ENCODE measurements around the gene ATOH8. TPM values are rescaled to one million over a fixed set of nuclear protein-coding genes. Genes with fewer than 3 reads are reported as not detected.

ATOH8 gene
- polyA plus RNA-seq, 1 donor (not counting 4 experiments of a cell fraction or from before 2014, with no cell fraction given), result not detected

DNA sequence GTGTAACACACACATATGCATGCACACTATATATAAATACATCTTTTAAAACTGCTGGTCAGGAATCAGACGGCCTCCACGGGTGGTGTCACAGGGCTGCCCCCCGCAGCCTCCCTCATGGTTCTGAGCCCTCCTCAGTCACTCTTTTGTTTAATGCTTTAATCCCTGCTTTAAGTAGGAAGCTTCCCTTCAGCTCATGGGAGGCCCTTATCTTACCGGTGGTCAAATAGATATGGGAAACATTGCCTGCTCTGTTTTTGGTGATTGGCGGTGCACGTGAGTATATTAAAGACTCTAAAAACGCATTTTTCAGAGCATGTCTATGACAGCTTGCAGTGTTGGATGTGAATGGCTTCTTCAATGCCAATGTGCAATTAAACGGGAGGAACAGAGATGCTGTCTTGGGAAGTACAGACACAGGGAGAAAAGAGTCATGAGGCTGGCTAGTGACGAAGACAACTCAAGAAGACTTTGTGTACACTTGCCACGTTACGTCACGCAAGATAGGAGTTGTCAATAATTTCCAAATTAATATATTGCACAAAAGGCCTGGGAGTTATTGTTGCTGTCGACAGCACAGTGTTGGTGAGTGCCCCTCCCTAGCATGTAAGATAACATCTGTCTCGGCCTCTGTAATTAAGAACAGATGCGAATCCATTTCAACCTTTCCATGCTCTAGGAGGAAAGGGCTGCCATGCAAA lies 36.3 kb upstream of the ATOH8 start:
- Histone ChIP-seq H2AFZ (ENCODE audit: control insufficient read depth, low read length) (no peak overlapping the region), H3K9me3 (ENCODE audit: control insufficient read depth, low read depth, low read length) (no peaks in the 10 kb centered on the region), H3K4me1 (ENCODE audit: control insufficient read depth, extremely low read depth, insufficient read depth, low read length) (no peaks in the 10 kb centered on the region), H3K4me2 (ENCODE audit: control insufficient read depth, extremely low read depth, insufficient read depth, low read depth, low read length) (no peak overlapping the region), H3K79me2 (ENCODE audit: control insufficient read depth, insufficient read depth, low read length) (no peaks in the 10 kb centered on the region), H3K4me3 (ENCODE audit: control insufficient read depth in 2 of 3, extremely low read depth in 1 of 3, insufficient read depth in 2 of 3, low read depth in 1 of 3, low read length in 3 of 3) (no peak overlapping the region), H3K27me3 (ENCODE audit: control insufficient read depth, extremely low read depth, insufficient read depth, low read length) (peaks cover 5% of the 10 kb centered on the region), H3K27ac (ENCODE audit: control insufficient read depth, insufficient read depth, low read length) (no peak overlapping the region), H4K20me1 (ENCODE audit: control insufficient read depth, extremely low read depth, insufficient read depth, low read length) (peaks cover 3% of the 10 kb centered on the region), H3K36me3 (ENCODE audit: control insufficient read depth in 2 of 2, extremely low read depth in 1 of 2, insufficient read depth in 2 of 2, low read length in 2 of 2) (no peaks in the 10 kb centered on the region), H3K9ac (ENCODE audit: control insufficient read depth, extremely low read depth, insufficient read depth, low read length) (no peak overlapping the region), H3K9me1 (ENCODE audit: control insufficient read depth, extremely low read depth, insufficient read depth, low read length) (no peaks in the 10 kb centered on the region)
- DNase-seq (ENCODE audit: low read depth, low spot score), result no peak
- TF ChIP-seq, protein P1, sequence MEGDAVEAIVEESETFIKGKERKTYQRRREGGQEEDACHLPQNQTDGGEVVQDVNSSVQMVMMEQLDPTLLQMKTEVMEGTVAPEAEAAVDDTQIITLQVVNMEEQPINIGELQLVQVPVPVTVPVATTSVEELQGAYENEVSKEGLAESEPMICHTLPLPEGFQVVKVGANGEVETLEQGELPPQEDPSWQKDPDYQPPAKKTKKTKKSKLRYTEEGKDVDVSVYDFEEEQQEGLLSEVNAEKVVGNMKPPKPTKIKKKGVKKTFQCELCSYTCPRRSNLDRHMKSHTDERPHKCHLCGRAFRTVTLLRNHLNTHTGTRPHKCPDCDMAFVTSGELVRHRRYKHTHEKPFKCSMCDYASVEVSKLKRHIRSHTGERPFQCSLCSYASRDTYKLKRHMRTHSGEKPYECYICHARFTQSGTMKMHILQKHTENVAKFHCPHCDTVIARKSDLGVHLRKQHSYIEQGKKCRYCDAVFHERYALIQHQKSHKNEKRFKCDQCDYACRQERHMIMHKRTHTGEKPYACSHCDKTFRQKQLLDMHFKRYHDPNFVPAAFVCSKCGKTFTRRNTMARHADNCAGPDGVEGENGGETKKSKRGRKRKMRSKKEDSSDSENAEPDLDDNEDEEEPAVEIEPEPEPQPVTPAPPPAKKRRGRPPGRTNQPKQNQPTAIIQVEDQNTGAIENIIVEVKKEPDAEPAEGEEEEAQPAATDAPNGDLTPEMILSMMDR (optimal IDR thresholded peaks at IDR 0.05 in 1 of 3, IDR thresholded peaks at IDR 0.05 in 1 of 3, conservative IDR thresholded peaks at IDR 0.05 in 1 of 3; ENCODE audit: extremely low read depth in 1 of 3, insufficient read depth in 2 of 3, low read length in 3 of 3), result no peak
- no peak for TF ChIP-seq EZH2 (IDR thresholded peaks at IDR 0.05; ENCODE audit: low read length)
- FAIRE-seq, result no peak
- dilution Hi-C loops (cut with MboI; ENCODE audit: extremely low pct_ligation_motif_present, low sequenced_read_pairs), result loop anchor here (25.0 kb wide), 1 partner anchor 95 kb away; no protein-coding TSS in a partner anchor

DNA sequence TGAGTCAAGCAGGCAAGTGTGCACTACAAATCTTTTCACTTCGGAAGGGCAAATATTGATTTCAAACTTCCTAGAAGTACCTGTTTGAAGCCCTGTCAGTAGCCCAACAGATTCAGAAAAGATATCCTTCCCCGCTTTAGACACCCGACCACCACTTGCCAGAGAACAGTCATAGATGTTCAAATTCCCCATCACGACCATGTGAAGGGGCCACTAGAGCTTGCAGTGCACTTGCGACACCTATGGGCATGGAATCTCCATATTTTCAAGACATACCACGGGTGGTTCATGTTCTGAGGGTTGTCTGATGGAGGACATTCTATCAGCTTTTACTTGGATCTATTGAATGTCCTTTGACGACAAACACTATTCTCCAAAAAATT lies 35.8 kb upstream of the ATOH8 start:
- no peak for FAIRE-seq

More for the DNA sequence above, 35.8 kb upstream of the ATOH8 start:
- peaks cover 3% of the 10 kb centered on the region for H4K20me1 ChIP-seq (ENCODE audit: control insufficient read depth, extremely low read depth, insufficient read depth, low read length)
- H3K9me3 ChIP-seq (ENCODE audit: control insufficient read depth, low read depth, low read length), result no peaks in the 10 kb centered on the region
- H3K9me1 ChIP-seq (ENCODE audit: control insufficient read depth, extremely low read depth, insufficient read depth, low read length), result no peaks in the 10 kb centered on the region
- H3K4me3 ChIP-seq (ENCODE audit: control insufficient read depth in 2 of 3, extremely low read depth in 1 of 3, insufficient read depth in 2 of 3, low read depth in 1 of 3, low read length in 3 of 3), result no peak overlapping the region
- dilution Hi-C loops (cut with MboI; ENCODE audit: extremely low pct_ligation_motif_present, low sequenced_read_pairs), result loop anchor here (25.0 kb wide), 1 partner anchor 94 kb away; no protein-coding TSS in a partner anchor
- peaks cover 5% of the 10 kb centered on the region for H3K27me3 ChIP-seq (ENCODE audit: control insufficient read depth, extremely low read depth, insufficient read depth, low read length)
- H3K79me2 ChIP-seq (ENCODE audit: control insufficient read depth, insufficient read depth, low read length), result no peaks in the 10 kb centered on the region
- H3K9ac ChIP-seq (ENCODE audit: control insufficient read depth, extremely low read depth, insufficient read depth, low read length), result no peak overlapping the region
- no peaks in the 10 kb centered on the region for H3K36me3 ChIP-seq (ENCODE audit: control insufficient read depth in 2 of 2, extremely low read depth in 1 of 2, insufficient read depth in 2 of 2, low read length in 2 of 2)
- H3K4me1 ChIP-seq (ENCODE audit: control insufficient read depth, extremely low read depth, insufficient read depth, low read length), result no peaks in the 10 kb centered on the region
- no peak overlapping the region for H3K4me2 ChIP-seq (ENCODE audit: control insufficient read depth, extremely low read depth, insufficient read depth, low read depth, low read length)
- no peak overlapping the region for H3K27ac ChIP-seq (ENCODE audit: control insufficient read depth, insufficient read depth, low read length)
- no peak for DNase-seq (ENCODE audit: low read depth, low spot score)
- H2AFZ ChIP-seq (ENCODE audit: control insufficient read depth, low read length), result no peak overlapping the region
- TF ChIP-seq, protein P1 (optimal IDR thresholded peaks at IDR 0.05 in 1 of 3, IDR thresholded peaks at IDR 0.05 in 1 of 3, conservative IDR thresholded peaks at IDR 0.05 in 1 of 3; ENCODE audit: extremely low read depth in 1 of 3, insufficient read depth in 2 of 3, low read length in 3 of 3), result no peak
- no peak for TF ChIP-seq EZH2 (IDR thresholded peaks at IDR 0.05; ENCODE audit: low read length)
